ENCODE data around the gene TMEM108.

TMEM108 gene

GRCh38 chr3:133283958-133284807, 246.0 kb downstream of the TMEM108 start:
- no peak for DNase-seq

- no peak for DNase-seq
These were observed 251.1 kb downstream of the TMEM108 start for GRCh38 chr3:133289322-133289721.

- DNase-seq, result no peak
These were observed 254.1 kb downstream of the TMEM108 start for GRCh38 chr3:133292296-133292695.

GRCh38 chr3:133293397-133294110, 255.4 kb downstream of the TMEM108 start:
- no peak for DNase-seq

GRCh38 chr3:133294253-133294652, 256.1 kb downstream of the TMEM108 start:
- DNase-seq, result no peak

- no peak for DNase-seq
These were observed 257.2 kb downstream of the TMEM108 start for GRCh38 chr3:133295199-133295901.

GRCh38 chr3:133295944-133296917, 258.0 kb downstream of the TMEM108 start:
- no peak for DNase-seq

- DNase-seq, result no peak
These were observed 258.8 kb downstream of the TMEM108 start for GRCh38 chr3:133296981-133297380.

- DNase-seq, result no peak
These were observed 261.9 kb downstream of the TMEM108 start for GRCh38 chr3:133300102-133300501.

GRCh38 chr3:133301194-133301593, 263.0 kb downstream of the TMEM108 start:
- no peak for DNase-seq

- no peak for DNase-seq
These were observed 263.5 kb downstream of the TMEM108 start for GRCh38 chr3:133301731-133302130.

- no peak for DNase-seq
These were observed 265.2 kb downstream of the TMEM108 start for GRCh38 chr3:133303430-133303829.

- no peak for DNase-seq
These were observed 279.7 kb downstream of the TMEM108 start for GRCh38 chr3:133317866-133318265.

GRCh38 chr3:133328373-133328772, 290.2 kb downstream of the TMEM108 start:
- no peak for DNase-seq

- DNase-seq, result no peak
These were observed 291.4 kb downstream of the TMEM108 start for GRCh38 chr3:133329626-133330025.

GRCh38 chr3:133330065-133330464, 291.9 kb downstream of the TMEM108 start:
- no peak for DNase-seq

GRCh38 chr3:133330522-133330921, 292.3 kb downstream of the TMEM108 start:
- no peak for DNase-seq

- no peak for DNase-seq
These were observed 316.5 kb downstream of the TMEM108 start for GRCh38 chr3:133354721-133355120.

GRCh38 chr3:133360476-133360875, 322.3 kb downstream of the TMEM108 start:
- no peak for DNase-seq

GRCh38 chr3:133361011-133361410, 322.8 kb downstream of the TMEM108 start:
- DNase-seq, result no peak

GRCh38 chr3:133361435-133361834, 323.2 kb downstream of the TMEM108 start:
- DNase-seq, result no peak

- DNase-seq, result no peak
These were observed 324.3 kb downstream of the TMEM108 start for GRCh38 chr3:133362539-133362938.
